Dendritic cell treated with granulocyte-macrophage colony-stimulating factor and Interleukin-4, amounts not matched to agents 40 ng/mL and 50 ng/mL, for 4 days (primary cell): ENCODE data around the gene ASTN2.
"Not testable (repeated sequence)": the region's sequence is repeated elsewhere in the genome, so short reads cannot be mapped to it uniquely, and the experiment has no call there.

Experiments
- H3K27ac Mint-ChIP-seq: one replicate; pipeline ENCODE4 v1.8.0; 2022; ENCODE audit warnings: mild to moderate bottlenecking, mixed read lengths
- H3K27me3 Mint-ChIP-seq: one replicate; pipeline ENCODE4 v1.8.0; 2022; ENCODE audit warnings: mild to moderate bottlenecking, mixed read lengths
- H3K36me3 Mint-ChIP-seq: one replicate; pipeline ENCODE4 v1.8.0; 2022; ENCODE audit warnings: low read depth, mixed read lengths
- H3K4me1 Mint-ChIP-seq: one replicate; pipeline ENCODE4 v1.8.0; 2022; ENCODE audit warnings: low read depth, mixed read lengths
- H3K4me3 Mint-ChIP-seq: one replicate; pipeline ENCODE4 v1.8.0; 2022; ENCODE audit warnings: mild to moderate bottlenecking, moderate library complexity, mixed read lengths
- H3K9me3 Mint-ChIP-seq: one replicate; pipeline ENCODE4 v1.8.0; 2022; ENCODE audit warnings: mixed read lengths
- intact Hi-C: fragments of 100-400 bp; cut with micrococcal nuclease; formaldehyde crosslinking; loops from one replicate; pipeline ENCODE4 v1.15.0; 2022

ASTN2 gene

GRCh38 chr9:117074342-117074662 is 340.6 kb downstream of the ASTN2 start:
- Mint-ChIP-seq H3K9me3 (no peaks in the 10 kb centered on the region), H3K4me1 (no peaks in the 10 kb centered on the region), H3K36me3 (no peaks in the 10 kb centered on the region), H3K27ac (no peak overlapping the region), H3K4me3 (no peak overlapping the region), H3K27me3 (no peaks in the 10 kb centered on the region)
- intact Hi-C loops, result no loop called here

DNA sequence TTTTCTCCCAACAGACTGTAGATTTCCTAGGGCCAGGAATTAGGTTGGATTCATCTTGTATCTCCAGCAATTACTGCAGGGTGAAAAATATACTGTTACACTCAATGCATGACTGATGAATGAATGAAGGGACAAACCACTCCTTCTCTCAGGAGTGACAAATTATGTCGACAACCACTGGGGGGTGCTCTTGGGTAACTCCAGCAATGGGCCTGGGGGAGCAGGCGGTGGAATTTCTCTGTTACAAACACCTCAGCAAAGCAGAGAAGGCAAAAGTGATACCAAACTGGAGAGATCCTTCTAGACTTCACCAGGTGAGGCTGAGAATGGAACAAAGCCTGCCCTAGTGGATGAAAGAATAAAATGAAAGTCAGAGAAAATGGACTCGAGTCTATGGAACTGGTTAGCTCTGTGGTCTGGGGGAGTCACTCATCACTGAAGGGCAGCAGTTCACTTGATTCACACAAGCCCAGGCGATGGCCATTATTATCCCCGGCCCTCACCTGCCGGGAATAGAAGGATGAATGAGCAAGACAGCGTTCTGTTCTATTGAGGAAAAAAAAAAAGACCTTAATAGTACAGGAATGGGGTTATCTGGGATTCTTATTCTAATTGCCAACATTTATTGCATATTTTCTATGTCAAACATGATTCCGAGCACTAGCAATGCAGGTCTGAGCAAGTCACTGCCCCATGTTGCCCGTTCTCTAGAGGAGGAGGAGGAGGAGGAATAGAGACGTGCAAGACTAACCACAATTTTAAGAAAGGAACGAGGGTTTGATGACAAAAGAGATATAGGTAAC is 341.1 kb downstream of the ASTN2 start:
- no peak overlapping the region for H3K4me3 Mint-ChIP-seq
- H3K36me3 Mint-ChIP-seq, result no peaks in the 10 kb centered on the region
- H3K4me1 Mint-ChIP-seq, result no peaks in the 10 kb centered on the region
- no peaks in the 10 kb centered on the region for H3K9me3 Mint-ChIP-seq
- no peaks in the 10 kb centered on the region for H3K27me3 Mint-ChIP-seq
- intact Hi-C loops, result no loop called here
- no peak overlapping the region for H3K27ac Mint-ChIP-seq

- intact Hi-C loops, result no loop called here
- Mint-ChIP-seq H3K36me3 (no peaks in the 10 kb centered on the region), H3K9me3 (no peaks in the 10 kb centered on the region), H3K27me3 (no peaks in the 10 kb centered on the region), H3K4me3 (no peak overlapping the region), H3K27ac (no peak overlapping the region), H3K4me1 (no peaks in the 10 kb centered on the region)
Observed at GRCh38 chr9:117073071-117073470, 341.8 kb downstream of the ASTN2 start.

GRCh38 chr9:117072216-117072615 is 342.6 kb downstream of the ASTN2 start:
- H3K36me3 Mint-ChIP-seq, result no peaks in the 10 kb centered on the region
- H3K4me3 Mint-ChIP-seq, result no peak overlapping the region
- no peaks in the 10 kb centered on the region for H3K27me3 Mint-ChIP-seq
- no peak overlapping the region for H3K27ac Mint-ChIP-seq
- H3K9me3 Mint-ChIP-seq, result no peaks in the 10 kb centered on the region
- no peaks in the 10 kb centered on the region for H3K4me1 Mint-ChIP-seq
- intact Hi-C loops, result no loop called here

- H3K36me3 Mint-ChIP-seq, intact Hi-C loops, H3K9me3 Mint-ChIP-seq, H3K27ac Mint-ChIP-seq, H3K4me3 Mint-ChIP-seq, H3K27me3 Mint-ChIP-seq, H3K4me1 Mint-ChIP-seq: not testable (repeated sequence)
Observed at GRCh38 chr9:117071673-117072207, 343.1 kb downstream of the ASTN2 start.

GRCh38 chr9:117063721-117064471 is 351.0 kb downstream of the ASTN2 start:
- no peaks in the 10 kb centered on the region for H3K4me1 Mint-ChIP-seq
- H3K4me3 Mint-ChIP-seq, result no peak overlapping the region
- H3K27me3 Mint-ChIP-seq, result no peaks in the 10 kb centered on the region
- H3K27ac Mint-ChIP-seq, result no peak overlapping the region
- no peaks in the 10 kb centered on the region for H3K9me3 Mint-ChIP-seq
- H3K36me3 Mint-ChIP-seq, result no peaks in the 10 kb centered on the region
- intact Hi-C loops, result no loop called here

- Mint-ChIP-seq H3K36me3 (no peaks in the 10 kb centered on the region), H3K27ac (no peak overlapping the region), H3K27me3 (no peaks in the 10 kb centered on the region), H3K9me3 (no peaks in the 10 kb centered on the region), H3K4me3 (no peak overlapping the region), H3K4me1 (no peaks in the 10 kb centered on the region)
- intact Hi-C loops, result no loop called here
Observed at GRCh38 chr9:117060963-117061362, 353.9 kb downstream of the ASTN2 start.

GRCh38 chr9:117050007-117050406 is 364.9 kb downstream of the ASTN2 start:
- Mint-ChIP-seq H3K4me1 (no peaks in the 10 kb centered on the region), H3K9me3 (no peaks in the 10 kb centered on the region), H3K36me3 (no peaks in the 10 kb centered on the region), H3K27ac (no peak overlapping the region), H3K4me3 (no peak overlapping the region), H3K27me3 (no peaks in the 10 kb centered on the region)
- intact Hi-C loops, result no loop called here

DNA sequence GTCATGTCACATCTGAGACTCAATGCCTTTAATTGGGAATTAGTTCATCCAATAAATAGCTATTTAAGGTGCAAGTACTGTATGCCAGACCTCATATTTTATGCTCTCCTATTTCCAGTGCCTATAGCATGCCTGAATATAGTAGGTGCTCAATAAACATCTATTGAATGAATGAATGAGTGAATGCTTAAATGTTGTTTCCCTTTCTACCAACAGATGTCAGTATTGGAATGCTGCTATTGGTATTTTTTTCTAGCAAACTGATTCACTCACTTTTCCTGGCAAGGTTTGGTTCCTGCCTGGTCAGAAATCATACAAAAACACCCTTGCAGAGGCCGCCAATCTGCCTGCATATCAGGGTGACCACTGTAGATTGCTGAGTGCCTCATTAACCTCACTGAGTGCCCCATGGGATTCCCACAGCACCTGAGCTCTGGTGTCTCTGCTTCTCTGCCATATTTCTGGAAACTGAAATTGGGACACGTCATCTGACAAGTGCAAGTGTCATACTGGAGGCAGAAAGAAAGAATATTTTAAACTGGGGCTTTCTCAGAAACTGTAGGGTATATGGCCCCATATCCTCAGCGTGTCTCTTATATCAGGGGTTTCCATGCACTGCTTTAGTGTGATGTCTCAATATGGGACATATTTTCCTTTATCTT is 368.1 kb downstream of the ASTN2 start:
- no peak overlapping the region for H3K4me3 Mint-ChIP-seq
- H3K4me1 Mint-ChIP-seq, result no peaks in the 10 kb centered on the region
- intact Hi-C loops, result no loop called here
- no peaks in the 10 kb centered on the region for H3K36me3 Mint-ChIP-seq
- H3K27me3 Mint-ChIP-seq, result no peaks in the 10 kb centered on the region
- H3K9me3 Mint-ChIP-seq, result no peaks in the 10 kb centered on the region
- H3K27ac Mint-ChIP-seq, result no peak overlapping the region

- Mint-ChIP-seq H3K4me3 (no peak overlapping the region), H3K9me3 (no peaks in the 10 kb centered on the region), H3K36me3 (no peaks in the 10 kb centered on the region), H3K27me3 (no peaks in the 10 kb centered on the region), H3K27ac (no peak overlapping the region), H3K4me1 (no peaks in the 10 kb centered on the region)
- intact Hi-C loops, result no loop called here
Observed at GRCh38 chr9:117044241-117044640, 370.6 kb downstream of the ASTN2 start.

GRCh38 chr9:117043159-117043558 is 371.7 kb downstream of the ASTN2 start:
- Mint-ChIP-seq H3K27ac (no peak overlapping the region), H3K4me1 (no peaks in the 10 kb centered on the region)

DNA sequence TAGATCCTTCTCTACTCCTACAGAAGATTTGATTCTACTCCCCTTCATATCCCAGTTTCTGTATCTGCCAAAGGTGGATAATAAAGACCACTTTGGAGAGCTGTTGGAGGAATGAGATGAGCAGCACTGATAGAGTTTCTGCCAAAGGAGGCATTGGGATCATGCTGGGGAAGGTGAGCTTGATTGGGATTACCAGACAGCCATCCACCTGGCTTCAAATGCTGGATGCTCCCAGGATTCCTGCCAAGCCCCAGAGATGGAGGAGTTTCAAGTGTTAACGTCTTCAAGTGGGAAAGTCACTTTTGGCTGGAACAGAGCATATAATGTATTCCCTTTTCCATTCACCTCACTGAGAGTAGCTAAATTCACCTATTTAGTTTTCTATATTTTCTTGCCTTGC is 379.3 kb downstream of the ASTN2 start:
- intact Hi-C loops, result no loop called here
- Mint-ChIP-seq H3K9me3 (no peaks in the 10 kb centered on the region), H3K27me3 (no peaks in the 10 kb centered on the region), H3K4me3 (no peak overlapping the region), H3K4me1 (no peaks in the 10 kb centered on the region), H3K27ac (no peak overlapping the region), H3K36me3 (no peaks in the 10 kb centered on the region)

More at GRCh38 chr9:117043159-117043558, 371.7 kb downstream of the ASTN2 start:
- no peaks in the 10 kb centered on the region for H3K27me3 Mint-ChIP-seq
- no peaks in the 10 kb centered on the region for H3K36me3 Mint-ChIP-seq
- intact Hi-C loops, result no loop called here
- H3K9me3 Mint-ChIP-seq, result no peaks in the 10 kb centered on the region
- H3K4me3 Mint-ChIP-seq, result no peak overlapping the region

GRCh38 chr9:117034866-117035265 is 380.0 kb downstream of the ASTN2 start:
- Mint-ChIP-seq H3K27ac (no peak overlapping the region), H3K4me3 (no peak overlapping the region), H3K4me1 (no peaks in the 10 kb centered on the region), H3K27me3 (no peaks in the 10 kb centered on the region), H3K9me3 (no peaks in the 10 kb centered on the region), H3K36me3 (no peaks in the 10 kb centered on the region)
- intact Hi-C loops, result no loop called here

DNA sequence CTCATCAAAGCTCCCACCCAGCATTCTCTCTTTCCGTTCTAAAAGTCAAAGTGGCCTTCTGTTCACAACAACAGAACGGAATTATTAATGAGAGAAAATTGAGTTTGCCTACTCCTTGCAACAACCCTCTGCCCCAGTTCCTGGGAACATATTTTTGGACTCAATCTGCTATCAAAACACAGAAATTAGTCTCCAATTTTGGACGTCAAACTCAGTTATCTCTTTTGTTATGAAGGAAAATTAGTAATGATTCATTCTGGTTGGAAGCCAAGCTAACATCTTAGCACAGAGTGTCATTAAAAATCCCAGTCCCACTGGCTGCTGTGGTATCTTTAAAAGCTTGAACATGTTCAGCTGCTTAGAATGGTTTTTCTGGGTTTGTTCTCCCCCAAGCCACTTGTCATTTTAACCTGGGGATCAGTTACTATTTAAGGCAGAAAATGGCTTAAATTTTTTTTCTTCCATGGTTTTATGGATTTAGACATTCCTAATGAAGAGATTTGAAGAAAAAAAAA is 384.5 kb downstream of the ASTN2 start:
- Mint-ChIP-seq H3K9me3 (no peaks in the 10 kb centered on the region), H3K36me3 (no peaks in the 10 kb centered on the region), H3K4me3 (no peak overlapping the region), H3K27ac (no peak overlapping the region), H3K27me3 (no peaks in the 10 kb centered on the region), H3K4me1 (no peaks in the 10 kb centered on the region)
- intact Hi-C loops, result no loop called here
